Measurements from ENCODE around the gene RAB31.

The RAB31 gene

GRCh38 chr18:9911226-9911625 lies 203.1 kb downstream of the RAB31 start:
- no peak for DNase-seq (ENCODE audit: low read depth in 2 of 2, low spot score in 1 of 2)
